ENCODE data around the gene RBM20.
"Not testable (repeated sequence)": the region's sequence is repeated elsewhere in the genome, so short reads cannot be mapped to it uniquely, and the experiment has no call there.

The RBM20 gene

GRCh38 chr10:110643653-110644597 is at the start of gene RBM20:
TSS of gene RBM20 (plus strand) at chr10:110644336. CDS start at chr10:110644455, 119 bp downstream.
- DNase-seq = peak; percentile 10

- no peak for DNase-seq
These were observed 46.7 kb upstream of the RBM20 start for GRCh38 chr10:110597476-110597875.

- peak; percentile 68 for DNase-seq
These were observed 43.5 kb upstream of the RBM20 start for GRCh38 chr10:110600487-110601101.

GRCh38 chr10:110601581-110601980 is 42.6 kb upstream of the RBM20 start:
- peak; percentile 51 for DNase-seq

- DNase-seq = no peak
These were observed 36.0 kb upstream of the RBM20 start for GRCh38 chr10:110608087-110608486.

GRCh38 chr10:110609605-110610004 is 34.5 kb upstream of the RBM20 start:
- no peak for DNase-seq

- DNase-seq = peak; percentile 58
These were observed 33.8 kb upstream of the RBM20 start for GRCh38 chr10:110610308-110610774.

GRCh38 chr10:110610781-110611180 is 33.4 kb upstream of the RBM20 start:
- not testable (repeated sequence) for DNase-seq

- DNase-seq = no peak
These were observed 32.0 kb upstream of the RBM20 start for GRCh38 chr10:110612087-110612486.

GRCh38 chr10:110612629-110613028 is 31.5 kb upstream of the RBM20 start:
- DNase-seq = no peak

- DNase-seq = no peak
These were observed 30.7 kb upstream of the RBM20 start for GRCh38 chr10:110613341-110613995.

GRCh38 chr10:110613996-110614495 is 30.1 kb upstream of the RBM20 start:
- DNase-seq = no peak

GRCh38 chr10:110615057-110615747 is 28.9 kb upstream of the RBM20 start:
- DNase-seq = peak; percentile 25

- no peak for DNase-seq
These were observed 27.6 kb upstream of the RBM20 start for GRCh38 chr10:110616493-110617033.

- no peak for DNase-seq
These were observed 26.5 kb upstream of the RBM20 start for GRCh38 chr10:110617425-110618229.

- DNase-seq = no peak
These were observed 25.9 kb upstream of the RBM20 start for GRCh38 chr10:110618230-110618610.

- no peak for DNase-seq
These were observed 24.4 kb upstream of the RBM20 start for GRCh38 chr10:110619514-110620397.

GRCh38 chr10:110620398-110620719 is 23.8 kb upstream of the RBM20 start:
- no peak for DNase-seq

- DNase-seq = not testable (repeated sequence)
These were observed 20.8 kb upstream of the RBM20 start for GRCh38 chr10:110623316-110623715.

GRCh38 chr10:110625356-110625894 is 18.7 kb upstream of the RBM20 start:
- DNase-seq = no peak
